ENCODE data around the gene DRC7.
"Not testable (repeated sequence)": the region's sequence is repeated elsewhere in the genome, so short reads cannot be mapped to it uniquely, and the experiment has no call there.

The DRC7 gene

DNA sequence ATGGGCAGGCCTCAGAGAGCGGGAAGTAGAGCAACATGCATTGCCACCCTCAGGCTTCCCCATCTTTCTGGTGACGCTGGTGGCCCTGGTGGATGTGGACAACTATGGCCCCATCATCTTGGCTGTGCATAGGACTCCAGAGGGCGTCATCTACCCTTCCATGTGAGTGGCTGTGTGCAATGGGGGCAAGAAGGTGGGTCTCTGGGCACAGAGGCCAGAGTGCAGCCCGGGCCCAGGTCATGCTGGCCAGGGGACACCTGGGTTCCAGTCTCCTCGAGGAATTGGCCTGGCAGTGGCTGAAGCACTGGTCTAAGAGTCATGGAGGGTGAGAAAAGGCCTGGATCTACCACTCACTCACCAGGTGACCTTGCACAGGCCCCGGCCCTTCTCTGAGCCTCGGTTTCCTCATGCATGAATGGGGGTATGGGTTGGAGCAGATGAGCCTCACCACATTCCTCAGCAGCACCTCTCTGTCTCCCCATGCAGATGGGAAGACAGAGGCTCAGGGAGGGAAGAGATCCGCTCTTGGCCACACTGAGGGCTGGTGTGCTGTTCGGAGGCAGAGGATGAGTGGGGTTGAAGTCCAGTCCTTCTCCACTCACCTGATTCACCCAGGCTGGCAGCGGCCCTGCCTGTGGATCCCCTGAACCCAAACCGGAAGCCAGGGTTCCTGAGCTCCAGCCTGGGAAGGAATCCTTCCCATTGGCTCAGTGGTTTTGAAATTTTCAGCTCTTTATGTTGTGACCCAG, 33.7 kb upstream of the DRC7 start:
- no peak for DNase-seq (ENCODE audit: low read depth, low spot score)

- no peak for DNase-seq (ENCODE audit: low read depth, low spot score)
Observed at GRCh38 chr16:57661510-57661909, 33.1 kb upstream of the DRC7 start.

- no peak for DNase-seq (ENCODE audit: low read depth, low spot score)
Observed at GRCh38 chr16:57661936-57662906, 32.4 kb upstream of the DRC7 start.

GRCh38 chr16:57663436-57663835, 31.2 kb upstream of the DRC7 start:
- no peak for DNase-seq (ENCODE audit: low read depth, low spot score)

DNA sequence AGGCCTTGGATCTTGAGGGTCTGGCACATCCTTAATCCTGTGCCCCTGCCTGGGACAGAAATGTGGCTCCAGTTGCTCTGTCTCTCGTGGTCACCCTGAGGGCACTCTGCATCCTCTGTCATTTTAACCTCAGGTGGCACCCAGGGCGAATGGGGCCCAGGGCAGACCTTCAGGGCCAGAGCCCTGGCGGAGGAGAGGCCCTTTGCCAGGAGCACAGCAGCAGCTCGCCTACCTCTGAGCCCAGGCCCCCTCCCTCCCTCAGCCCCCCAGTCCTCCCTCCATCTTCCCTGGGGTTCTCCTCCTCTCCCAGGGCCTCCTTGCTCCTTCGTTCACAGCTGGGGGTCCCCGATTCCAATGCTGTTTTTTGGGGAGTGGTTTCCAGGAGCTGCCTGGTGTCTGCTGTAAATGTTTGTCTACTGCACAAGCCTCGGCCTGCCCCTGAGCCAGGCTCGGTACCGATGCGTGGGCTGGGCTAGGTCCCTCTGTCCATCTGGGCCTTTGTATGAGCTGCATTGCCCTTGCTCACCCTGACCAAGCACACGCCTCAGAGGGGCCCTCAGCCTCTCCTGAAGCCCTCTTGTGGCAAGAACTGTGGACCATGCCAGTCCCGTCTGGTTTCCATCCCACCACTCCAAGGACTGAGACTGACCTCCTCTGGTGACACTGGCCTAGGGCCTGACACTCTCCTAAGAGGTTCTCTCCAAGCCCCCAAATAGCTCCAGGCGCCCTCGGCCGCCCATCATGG, 30.5 kb upstream of the DRC7 start:
- DNase-seq (ENCODE audit: low read depth, low spot score): no peak

DNA sequence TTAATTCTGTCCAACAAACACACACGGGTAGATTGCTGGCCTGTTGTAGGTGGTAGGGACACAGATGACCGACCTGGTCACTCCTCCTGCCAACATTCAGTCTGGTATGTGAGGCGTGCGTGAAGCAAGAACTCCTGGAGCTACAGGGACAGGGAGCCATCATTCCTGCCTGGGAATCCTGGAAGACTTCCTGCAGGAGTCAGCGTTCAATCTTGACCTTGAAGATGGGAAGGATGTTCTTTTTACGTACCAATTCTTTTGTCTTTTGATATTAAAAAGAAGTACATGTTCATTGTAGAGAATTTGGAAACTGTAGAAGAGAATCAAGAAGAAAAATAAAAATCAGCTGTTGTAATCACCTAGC, 30.0 kb upstream of the DRC7 start:
- no peak for DNase-seq (ENCODE audit: low read depth, low spot score)

- DNase-seq (ENCODE audit: low read depth, low spot score): no peak
Observed at GRCh38 chr16:57665541-57665940, 29.1 kb upstream of the DRC7 start.

DNA sequence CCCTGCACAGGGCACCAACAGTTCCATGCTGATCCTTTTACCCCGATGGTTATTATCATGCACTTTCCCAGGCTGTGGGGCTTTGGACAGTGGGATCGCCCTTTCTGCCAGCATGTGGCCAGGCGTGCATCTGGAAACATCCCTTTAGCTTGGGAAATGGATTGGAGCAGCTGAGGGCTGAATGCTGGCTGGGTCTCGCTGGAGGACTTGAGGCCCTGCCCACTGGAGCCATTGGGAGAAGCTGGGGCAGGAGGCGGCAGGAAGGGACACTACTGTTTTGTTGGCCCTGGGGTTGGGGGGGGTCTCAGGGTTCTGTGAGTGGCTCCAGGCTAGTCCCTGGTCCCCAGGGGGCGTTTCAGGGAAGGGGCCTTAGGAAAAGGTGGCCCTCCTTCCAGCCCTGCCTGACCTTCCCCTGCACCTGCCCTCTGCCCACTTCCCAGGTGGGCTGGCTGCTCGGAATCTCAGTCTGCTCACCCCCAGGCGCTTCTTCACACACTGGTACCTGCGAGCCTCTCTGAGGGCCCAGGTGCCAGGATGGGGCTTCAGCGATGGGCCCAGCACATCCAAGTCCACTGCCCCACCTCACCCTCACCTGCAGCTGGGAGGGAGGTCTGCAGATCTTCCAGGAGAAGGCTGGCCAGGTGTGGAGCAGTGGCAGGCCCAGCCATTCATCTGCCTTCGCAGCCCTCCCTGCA, 28.1 kb upstream of the DRC7 start:
- no peak for DNase-seq (ENCODE audit: low read depth, low spot score)

DNA sequence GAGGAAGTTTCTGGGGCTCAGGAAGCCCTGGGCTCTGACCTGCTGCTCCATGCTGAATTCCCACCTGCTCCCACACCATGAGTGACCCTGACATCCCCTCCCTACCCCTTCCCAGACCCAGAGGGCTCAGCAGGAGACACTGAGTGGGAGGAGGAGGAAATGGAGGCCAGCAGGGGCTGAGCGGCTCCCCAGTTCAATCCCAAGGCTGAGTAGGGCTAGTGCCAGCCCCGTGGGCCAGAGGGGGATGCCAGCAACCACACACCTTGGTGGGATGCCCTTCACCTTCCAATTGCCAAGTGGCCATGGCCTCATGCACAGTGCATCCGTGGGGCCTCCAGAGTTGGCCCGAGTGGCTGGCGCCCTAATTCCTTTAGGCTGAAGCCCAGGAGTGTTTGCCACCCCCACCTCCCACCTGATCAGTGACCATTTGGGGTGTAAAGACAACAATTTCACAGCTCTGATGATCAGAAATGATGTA, 27.5 kb upstream of the DRC7 start:
- no peak for DNase-seq (ENCODE audit: low read depth, low spot score)

GRCh38 chr16:57667526-57668262, 26.9 kb upstream of the DRC7 start:
- DNase-seq (ENCODE audit: low read depth, low spot score): no peak

- DNase-seq (ENCODE audit: low read depth, low spot score): no peak
Observed at GRCh38 chr16:57668263-57668571, 26.4 kb upstream of the DRC7 start, which contains the start of gene ADGRG3. ADGRG3 (plus strand) TSS chr16:57668306; CDS start chr16:57668348, 42 bp downstream.

GRCh38 chr16:57668630-57669475, 25.8 kb upstream of the DRC7 start:
- DNase-seq (ENCODE audit: low read depth, low spot score): no peak

GRCh38 chr16:57669476-57670162, 25.0 kb upstream of the DRC7 start:
- no peak for DNase-seq (ENCODE audit: low read depth, low spot score)

GRCh38 chr16:57670196-57670595, 24.4 kb upstream of the DRC7 start:
- DNase-seq (ENCODE audit: low read depth, low spot score): no peak

DNA sequence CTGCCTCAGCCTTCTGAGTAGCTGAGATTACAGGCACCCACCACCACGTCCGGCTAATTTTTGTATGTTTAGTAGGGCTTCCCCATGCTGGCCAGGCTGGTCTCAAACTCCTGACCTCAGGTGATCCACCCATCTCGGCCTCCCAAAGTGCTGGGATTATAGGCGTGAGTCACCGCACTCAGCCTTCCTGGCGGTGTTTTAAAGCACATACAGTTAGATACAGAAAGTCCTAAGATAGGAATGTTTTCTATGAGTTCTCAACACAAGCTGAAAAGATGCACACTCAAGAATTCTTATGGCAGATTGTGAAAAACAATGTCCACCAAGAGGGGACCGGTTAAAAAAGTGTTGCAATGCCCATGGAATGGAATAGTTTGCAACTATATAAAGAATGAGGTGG, 23.2 kb upstream of the DRC7 start:
- not testable (repeated sequence) for DNase-seq (ENCODE audit: low read depth, low spot score)

- DNase-seq (ENCODE audit: low read depth, low spot score): no peak
Observed at GRCh38 chr16:57672416-57672815, 22.2 kb upstream of the DRC7 start.

GRCh38 chr16:57672824-57673223, 21.8 kb upstream of the DRC7 start:
- no peak for DNase-seq (ENCODE audit: low read depth, low spot score)

- no peak for DNase-seq (ENCODE audit: low read depth, low spot score)
Observed at GRCh38 chr16:57675741-57676551, 18.7 kb upstream of the DRC7 start.

Measured in activated CD4-positive, CD25-positive, alpha-beta regulatory T cell treated with anti-CD3 and anti-CD28 coated beads, Interleukin-2, amount 50 U/mL, for 16 hours (primary cell).